ENCODE measurements around the gene CXorf58. TPM values are rescaled to one million over a fixed set of nuclear protein-coding genes. Genes with fewer than 3 reads are reported as not detected.

Gene CXorf58
- total and polyA plus RNA-seq, 2 donors (not counting 1 experiment from before 2014, with no cell fraction given) = not detected

GRCh38 chrX:23885803-23886202 is 22.0 kb upstream of the CXorf58 start:
- Histone ChIP-seq H3K4me1 (ENCODE audit: control insufficient read depth, extremely low read depth, insufficient read depth, low read length) (peaks cover 5% of the 10 kb centered on the region), H3K9ac (ENCODE audit: insufficient read depth, low read length) (no peak overlapping the region), H3K27ac (ENCODE audit: insufficient read depth, low read length) (no peak overlapping the region), H4K20me1 (ENCODE audit: control insufficient read depth, extremely low read depth, insufficient read depth, low read length) (no peaks in the 10 kb centered on the region), H3K4me2 (ENCODE audit: extremely low read depth, insufficient read depth, low read length) (no peak overlapping the region), H3K27me3 (ENCODE audit: control insufficient read depth, insufficient read depth, low read length) (no peaks in the 10 kb centered on the region), H3K36me3 (ENCODE audit: control insufficient read depth, insufficient read depth, low read length) (no peaks in the 10 kb centered on the region), H3K9me3 (ENCODE audit: control insufficient read depth, insufficient read depth, low read depth, low read length) (no peaks in the 10 kb centered on the region), H3K79me2 (ENCODE audit: control insufficient read depth, insufficient read depth, low read length) (no peaks in the 10 kb centered on the region), H2AFZ (ENCODE audit: low read length) (no peak overlapping the region), H3K4me3 (replicated peaks in 1 of 4; ENCODE audit: control extremely low read depth in 1 of 4, insufficient read depth in 1 of 4, low read depth in 3 of 4, low read length in 4 of 4) (no peak overlapping the region)
- no peak for DNase-seq (ENCODE audit: low read depth in 2 of 2)
- no peak for TF ChIP-seq EZH2 (IDR thresholded peaks at IDR 0.05; ENCODE audit: low read length, missing control alignments)
- no peak for TF ChIP-seq CTCF (conservative IDR thresholded peaks at IDR 0.05 in 1 of 2, IDR thresholded peaks at IDR 0.05 in 1 of 2; ENCODE audit: low read depth in 1 of 2, low read length in 2 of 2)

GRCh38 chrX:23887451-23887850 is 20.4 kb upstream of the CXorf58 start:
- no peaks in the 10 kb centered on the region for H3K36me3 ChIP-seq (ENCODE audit: control insufficient read depth, insufficient read depth, low read length)
- no peaks in the 10 kb centered on the region for H3K9me3 ChIP-seq (ENCODE audit: control insufficient read depth, insufficient read depth, low read depth, low read length)
- no peak for DNase-seq (ENCODE audit: low read depth in 2 of 2)
- H3K27ac ChIP-seq (ENCODE audit: insufficient read depth, low read length) = no peak overlapping the region
- H3K4me2 ChIP-seq (ENCODE audit: extremely low read depth, insufficient read depth, low read length) = no peak overlapping the region
- H3K4me1 ChIP-seq (ENCODE audit: control insufficient read depth, extremely low read depth, insufficient read depth, low read length) = peaks cover 5% of the 10 kb centered on the region
- H4K20me1 ChIP-seq (ENCODE audit: control insufficient read depth, extremely low read depth, insufficient read depth, low read length) = no peaks in the 10 kb centered on the region
- TF ChIP-seq EZH2 (IDR thresholded peaks at IDR 0.05; ENCODE audit: low read length, missing control alignments) (no peak), CTCF (conservative IDR thresholded peaks at IDR 0.05 in 1 of 2, IDR thresholded peaks at IDR 0.05 in 1 of 2; ENCODE audit: low read depth in 1 of 2, low read length in 2 of 2) (no peak)
- no peaks in the 10 kb centered on the region for H3K27me3 ChIP-seq (ENCODE audit: control insufficient read depth, insufficient read depth, low read length)
- no peak overlapping the region for H3K4me3 ChIP-seq (replicated peaks in 1 of 4; ENCODE audit: control extremely low read depth in 1 of 4, insufficient read depth in 1 of 4, low read depth in 3 of 4, low read length in 4 of 4)
- no peaks in the 10 kb centered on the region for H3K79me2 ChIP-seq (ENCODE audit: control insufficient read depth, insufficient read depth, low read length)
- H3K9ac ChIP-seq (ENCODE audit: insufficient read depth, low read length) = no peak overlapping the region
- no peak overlapping the region for H2AFZ ChIP-seq (ENCODE audit: low read length)

- no peak for DNase-seq (ENCODE audit: low read depth in 2 of 2)
- H3K4me1 ChIP-seq (ENCODE audit: control insufficient read depth, extremely low read depth, insufficient read depth, low read length) = peaks cover 5% of the 10 kb centered on the region
- H3K4me3 ChIP-seq (replicated peaks in 1 of 4; ENCODE audit: control extremely low read depth in 1 of 4, insufficient read depth in 1 of 4, low read depth in 3 of 4, low read length in 4 of 4) = no peak overlapping the region
- H3K36me3 ChIP-seq (ENCODE audit: control insufficient read depth, insufficient read depth, low read length) = no peaks in the 10 kb centered on the region
- no peaks in the 10 kb centered on the region for H3K9me3 ChIP-seq (ENCODE audit: control insufficient read depth, insufficient read depth, low read depth, low read length)
- no peak overlapping the region for H3K27ac ChIP-seq (ENCODE audit: insufficient read depth, low read length)
- H3K4me2 ChIP-seq (ENCODE audit: extremely low read depth, insufficient read depth, low read length) = no peak overlapping the region
- no peaks in the 10 kb centered on the region for H3K79me2 ChIP-seq (ENCODE audit: control insufficient read depth, insufficient read depth, low read length)
- TF ChIP-seq CTCF (conservative IDR thresholded peaks at IDR 0.05 in 1 of 2, IDR thresholded peaks at IDR 0.05 in 1 of 2; ENCODE audit: low read depth in 1 of 2, low read length in 2 of 2) (no peak), EZH2 (IDR thresholded peaks at IDR 0.05; ENCODE audit: low read length, missing control alignments) (no peak)
- H4K20me1 ChIP-seq (ENCODE audit: control insufficient read depth, extremely low read depth, insufficient read depth, low read length) = no peaks in the 10 kb centered on the region
- no peak overlapping the region for H2AFZ ChIP-seq (ENCODE audit: low read length)
- no peaks in the 10 kb centered on the region for H3K27me3 ChIP-seq (ENCODE audit: control insufficient read depth, insufficient read depth, low read length)
- no peak overlapping the region for H3K9ac ChIP-seq (ENCODE audit: insufficient read depth, low read length)
These were observed 19.9 kb upstream of the CXorf58 start for GRCh38 chrX:23887918-23888317.

Data from fibroblast of lung (primary cell).